NB4 (cell line): ENCODE measurements around the gene ZSCAN10.

Experiments
- DNase-seq: peaks from one replicate; pipeline ENCODE4 v3.0.0; 2010; ENCODE audit warnings: low read depth
- H3K4me3 ChIP-seq: one replicate; pipeline ENCODE4 v1.5.1; 2011; ENCODE audit warnings: mild to moderate bottlenecking, low read depth, low read length, moderate library complexity
- CTCF ChIP-seq: IDR thresholded peaks from one replicate; pipeline ENCODE4 v1.5.1; 2012; ENCODE audit warnings: low read depth, low read length
- MAX ChIP-seq: IDR thresholded peaks from 2 replicates; pipeline ENCODE4 v1.6.1; 2011; ENCODE audit warnings: low read depth, low read length
- MYC ChIP-seq: IDR thresholded peaks from 2 replicates; pipeline ENCODE4 v1.6.1; 2011; ENCODE audit warnings: low read depth, low read length
- POLR2A ChIP-seq: IDR thresholded peaks from 2 replicates; pipeline ENCODE4 v1.6.1; 2011; ENCODE audit warnings: mild to moderate bottlenecking; ENCODE audit not compliant: insufficient read length; ENCODE audit errors: extremely low read depth

The ZSCAN10 gene

GRCh38 chr16:3115561-3115960, 16.5 kb upstream of the ZSCAN10 start:
- no peak overlapping the region for H3K4me3 ChIP-seq
- TF ChIP-seq CTCF = peak; percentile 8
- TF ChIP-seq MAX = no peak
- no peak for DNase-seq

- H3K4me3 ChIP-seq = no peak overlapping the region
- TF ChIP-seq CTCF (no peak), POLR2A (no peak), MYC (no peak), MAX (no peak)
- no peak for DNase-seq
Measured at GRCh38 chr16:3115003-3115402, 15.9 kb upstream of the ZSCAN10 start.

GRCh38 chr16:3113765-3114479, 14.8 kb upstream of the ZSCAN10 start:
- no peak for DNase-seq
- no peak overlapping the region for H3K4me3 ChIP-seq
- TF ChIP-seq CTCF (peak; percentile 17), MAX (no peak)

GRCh38 chr16:3112881-3113574, 13.9 kb upstream of the ZSCAN10 start:
- no peak for DNase-seq
- TF ChIP-seq MYC (no peak), MAX (no peak), POLR2A (no peak), CTCF (no peak)
- no peak overlapping the region for H3K4me3 ChIP-seq

- no peak within 1 kb of the TSS for H3K4me3 ChIP-seq
- no peak for DNase-seq
- TF ChIP-seq MAX (no peak), CTCF (no peak)
Measured at GRCh38 chr16:3112058-3112880, 13.2 kb upstream of the ZSCAN10 start, which contains the start of gene ZNF205. ZNF205 (plus strand) TSS chr16:3112586; CDS start chr16:3113431, 845 bp downstream.
